Mesenchymal stem cell (in vitro differentiated cells and primary cell): ENCODE results near the gene PALLD.

Experiments
- DNase-seq: peaks from one replicate; pipeline ENCODE4 v3.0.0-alpha.2; 2013
- H2AFZ ChIP-seq: one replicate; pipeline ENCODE4 v1.6.1; 2013; ENCODE audit warnings: low read depth, mild to moderate bottlenecking, control low read depth, inconsistent platforms, low read length, moderate library complexity
- H2AK5ac ChIP-seq: 2 replicates; pipeline ENCODE4 v1.6.1; 2013; ENCODE audit warnings: low read length, moderate library complexity, mild to moderate bottlenecking, inconsistent platforms; ENCODE audit not compliant: severe bottlenecking
- H2BK120ac ChIP-seq: one replicate; pipeline ENCODE4 v1.6.1; 2013; ENCODE audit warnings: low read depth, mild to moderate bottlenecking, inconsistent platforms, low read length, moderate library complexity
- H2BK12ac ChIP-seq, 2 experiments: one replicate each; pipeline ENCODE4 v1.6.1; 2013; ENCODE audit warnings: inconsistent platforms in 2 of 2, low read length in 2 of 2, mild to moderate bottlenecking in 2 of 2, moderate library complexity in 2 of 2, control low read depth in 1 of 2
- H2BK15ac ChIP-seq: one replicate; pipeline ENCODE4 v1.6.1; 2013; ENCODE audit warnings: mild to moderate bottlenecking, low read depth, inconsistent platforms; ENCODE audit not compliant: poor library complexity, severe bottlenecking
- H2BK5ac ChIP-seq: 2 replicates; pipeline ENCODE4 v1.6.1; 2013; ENCODE audit warnings: low read depth, mild to moderate bottlenecking, low read length, control low read depth, inconsistent platforms; ENCODE audit not compliant: poor library complexity, severe bottlenecking
- H3K14ac ChIP-seq, 2 experiments: one replicate each; pipeline ENCODE4 v1.6.1; 2013; ENCODE audit warnings: inconsistent platforms in 2 of 2, low read length in 2 of 2, control low read depth in 1 of 2, mild to moderate bottlenecking in 1 of 2, moderate library complexity in 1 of 2
- H3K18ac ChIP-seq, 2 experiments: one replicate each; pipeline ENCODE4 v1.6.1; 2013; ENCODE audit warnings: inconsistent platforms in 2 of 2, low read length in 2 of 2, control low read depth in 1 of 2, low read depth in 1 of 2, mild to moderate bottlenecking in 1 of 2
- H3K23ac ChIP-seq, 2 experiments: one replicate each; pipeline ENCODE4 v1.6.1; 2013; ENCODE audit warnings: inconsistent platforms in 2 of 2, low read length in 2 of 2, mild to moderate bottlenecking in 2 of 2, moderate library complexity in 2 of 2, control low read depth in 1 of 2
- H3K27ac ChIP-seq: 2 replicates; pipeline ENCODE4 v1.5.1; 2013; ENCODE audit warnings: mild to moderate bottlenecking, moderate library complexity, low read length, control low read depth, inconsistent platforms; ENCODE audit not compliant: poor library complexity, severe bottlenecking
- H3K27me3 ChIP-seq, 2 experiments: 2 replicates each; pipeline versions ENCODE4 v1.6.1 to v1.7.0; 2013; ENCODE audit warnings: low read length in 2 of 2, mild to moderate bottlenecking in 2 of 2, moderate library complexity in 2 of 2, control low read depth in 1 of 2, inconsistent platforms in 1 of 2; ENCODE audit not compliant: control insufficient read depth in 1 of 2, insufficient read depth in 1 of 2
- H3K36me3 ChIP-seq, 2 experiments: 2 replicates each; pipeline versions ENCODE4 v1.6.1 to v1.7.0; 2013; ENCODE audit warnings: low read length in 2 of 2, control low read depth in 1 of 2, inconsistent platforms in 1 of 2, low read depth in 1 of 2, mild to moderate bottlenecking in 1 of 2; ENCODE audit not compliant: insufficient read depth in 2 of 2, control insufficient read depth in 1 of 2
- H3K4ac ChIP-seq, 2 experiments: one replicate each; pipeline ENCODE4 v1.6.1; 2013; ENCODE audit warnings: inconsistent platforms in 2 of 2, low read length in 2 of 2, mild to moderate bottlenecking in 2 of 2, moderate library complexity in 2 of 2, control low read depth in 1 of 2, low read depth in 1 of 2
- H3K4me1 ChIP-seq: 2 replicates; pipeline ENCODE4 v1.6.1; 2013; ENCODE audit warnings: low read depth, low read length, control low read depth; ENCODE audit not compliant: control insufficient read depth, insufficient read depth
- H3K4me2 ChIP-seq: 2 replicates; pipeline ENCODE4 v1.6.1; 2013; ENCODE audit warnings: low read length, mild to moderate bottlenecking, inconsistent platforms; ENCODE audit not compliant: poor library complexity, severe bottlenecking
- H3K4me3 ChIP-seq, 2 experiments: 2 replicates each; pipeline versions ENCODE4 v1.5.1 to v1.7.0; 2013; ENCODE audit warnings: low read length in 2 of 2, mild to moderate bottlenecking in 2 of 2, control low read depth in 1 of 2, low read depth in 1 of 2; ENCODE audit not compliant: insufficient read depth in 1 of 2
- H3K79me1 ChIP-seq: replicated peaks from 2 replicates; pipeline ENCODE4 v1.6.1; 2013; ENCODE audit warnings: mild to moderate bottlenecking, control low read depth, low read length, inconsistent platforms; ENCODE audit not compliant: poor library complexity, severe bottlenecking
- H3K9ac ChIP-seq: 2 replicates; pipeline ENCODE4 v1.7.0; 2013; ENCODE audit warnings: mild to moderate bottlenecking, low read length, moderate library complexity
- H3K9me3 ChIP-seq: 2 replicates; pipeline ENCODE4 v1.7.0; 2013; ENCODE audit warnings: mild to moderate bottlenecking, low read length; ENCODE audit not compliant: control insufficient read depth
- H4K8ac ChIP-seq: one replicate; pipeline ENCODE4 v1.6.1; 2013; ENCODE audit warnings: inconsistent platforms, mild to moderate bottlenecking, low read length, moderate library complexity
- H4K91ac ChIP-seq: one replicate; pipeline ENCODE4 v1.6.1; 2013; ENCODE audit warnings: mild to moderate bottlenecking, low read length, inconsistent platforms
- WGBS: methylation state at CpG from one replicate; pipeline ENCODE4 v1.1.7; 2013; ENCODE audit warnings: mixed read lengths; 5-methylcytosine and 5-hydroxymethylcytosine counted together

PALLD gene

DNA sequence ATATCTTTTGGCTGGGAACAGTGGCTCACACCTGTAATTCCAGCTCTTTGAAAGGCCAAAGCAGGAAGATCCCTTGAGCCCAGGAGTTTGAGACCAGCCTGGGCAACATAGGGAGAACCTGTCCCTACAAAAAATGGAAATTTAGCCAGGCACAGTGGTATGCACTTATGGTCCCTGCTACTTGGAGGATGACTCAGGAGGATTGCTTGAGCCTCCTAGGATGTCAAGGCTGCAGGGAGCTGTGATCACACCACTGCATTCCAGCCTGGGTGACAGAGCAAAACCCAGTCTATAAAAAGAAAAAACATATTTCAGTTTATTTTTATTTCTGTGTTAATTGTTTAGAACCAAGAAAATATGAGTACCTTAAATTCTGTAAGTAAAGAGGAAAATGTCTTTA is 389.5 kb downstream of the PALLD start:
- Histone ChIP-seq H2BK120ac (no peak overlapping the region), H4K8ac (no peak overlapping the region), H3K4me2 (no peak overlapping the region), H4K91ac (no peak overlapping the region), H3K27ac (peak overlapping the region; percentile 69), H2AK5ac (no peak overlapping the region), H3K9ac (no peak overlapping the region), H2BK15ac (no peak overlapping the region), H3K4me3 (no peak overlapping the region), H3K36me3 (peaks cover 14 to 40% of the 10 kb centered on the region in 2 experiments), H3K4ac (no peak overlapping the region), H2BK5ac (no peak overlapping the region), H2AFZ (no peak overlapping the region), H3K14ac (no peak overlapping the region), H2BK12ac (no peak overlapping the region), H3K27me3 (no peaks in the 10 kb centered on the region), H3K4me1 (peaks cover 2% of the 10 kb centered on the region), H3K79me1 (peaks cover 14% of the 10 kb centered on the region), H3K23ac (no peak overlapping the region), H3K18ac (no peak overlapping the region), H3K9me3 (no peaks in the 10 kb centered on the region)
- peak; percentile 70 for DNase-seq

DNA sequence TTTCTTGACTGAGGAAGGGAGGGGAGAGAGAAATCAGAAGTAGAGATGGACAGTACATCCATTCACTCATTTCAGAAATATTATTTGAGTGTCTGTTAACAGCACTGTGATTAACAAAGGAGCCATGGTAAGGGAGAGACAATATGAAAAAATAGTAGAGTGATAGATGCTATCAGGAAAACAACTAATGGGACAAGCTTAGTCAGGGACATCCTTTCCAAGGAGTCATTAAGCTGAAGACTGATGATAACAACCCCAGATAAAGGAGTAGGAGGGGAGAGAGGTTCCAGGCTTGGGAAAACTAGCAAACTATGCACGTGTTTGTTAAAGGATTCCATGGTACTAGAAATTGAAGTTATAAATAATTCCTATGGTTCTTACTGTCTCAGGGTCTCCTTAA is 391.0 kb downstream of the PALLD start:
- DNase-seq = no peak
- H3K14ac ChIP-seq = no peak overlapping the region
- H3K23ac ChIP-seq = no peak overlapping the region
- H3K27ac ChIP-seq = no peak overlapping the region
- H2AK5ac ChIP-seq = no peak overlapping the region
- H2BK5ac ChIP-seq = no peak overlapping the region
- H3K18ac ChIP-seq = no peak overlapping the region
- no peak overlapping the region for H2AFZ ChIP-seq
- peaks cover 12% of the 10 kb centered on the region for H3K79me1 ChIP-seq
- H4K91ac ChIP-seq = no peak overlapping the region
- H3K9ac ChIP-seq = no peak overlapping the region
- H2BK15ac ChIP-seq = no peak overlapping the region
- H2BK120ac ChIP-seq = no peak overlapping the region
- H2BK12ac ChIP-seq = no peak overlapping the region
- no peak overlapping the region for H3K4ac ChIP-seq
- H3K4me1 ChIP-seq = peaks cover 2% of the 10 kb centered on the region
- H4K8ac ChIP-seq = no peak overlapping the region
- H3K4me2 ChIP-seq = no peak overlapping the region
- no peak overlapping the region for H3K4me3 ChIP-seq
- no peaks in the 10 kb centered on the region for H3K27me3 ChIP-seq
- no peaks in the 10 kb centered on the region for H3K9me3 ChIP-seq
- WGBS = 29% methylated on average over 1 of the region's 1 CpG
- peaks cover 11 to 46% of the 10 kb centered on the region in 2 experiments for H3K36me3 ChIP-seq

DNA sequence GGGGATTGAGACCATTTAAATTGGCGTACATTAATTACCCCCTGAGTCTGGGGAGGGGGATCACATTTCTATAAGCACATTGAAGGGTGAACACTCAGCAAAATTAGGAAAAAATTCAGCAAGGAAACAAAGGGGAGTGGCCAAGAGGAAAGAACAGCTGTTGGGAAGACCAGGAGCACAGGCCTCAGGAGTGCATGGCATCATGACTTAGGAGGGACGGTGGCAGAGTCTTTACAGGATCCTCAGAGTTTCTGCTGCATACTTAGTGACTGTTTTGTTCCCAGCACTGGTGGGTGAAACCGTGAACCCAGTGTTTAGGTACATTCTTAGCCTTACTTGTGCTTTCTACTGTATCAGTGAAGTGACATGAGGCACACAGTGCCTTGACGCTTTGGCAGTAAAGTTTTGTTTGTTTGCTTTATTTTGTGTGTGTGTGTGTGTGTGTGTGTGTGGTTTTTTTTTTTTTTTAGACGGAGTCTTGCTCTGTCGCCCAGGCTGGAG is 391.9 kb downstream of the PALLD start:
- H3K36me3 ChIP-seq = peaks cover 12 to 54% of the 10 kb centered on the region in 2 experiments
- no peak overlapping the region for H3K18ac ChIP-seq
- DNase-seq = no peak
- no peak overlapping the region for H2BK5ac ChIP-seq
- H3K79me1 ChIP-seq = peaks cover 12% of the 10 kb centered on the region
- H3K27me3 ChIP-seq = no peaks in the 10 kb centered on the region
- H3K4me2 ChIP-seq = no peak overlapping the region
- no peak overlapping the region for H3K4ac ChIP-seq
- no peak overlapping the region for H2BK120ac ChIP-seq
- H3K14ac ChIP-seq = no peak overlapping the region
- H2BK15ac ChIP-seq = no peak overlapping the region
- WGBS = 88% methylated on average over 4 of the region's 6 CpGs
- H3K9me3 ChIP-seq = no peaks in the 10 kb centered on the region
- H3K4me3 ChIP-seq = no peak overlapping the region
- H4K8ac ChIP-seq = no peak overlapping the region
- H3K27ac ChIP-seq = no peak overlapping the region
- no peak overlapping the region for H3K23ac ChIP-seq
- H2BK12ac ChIP-seq = no peak overlapping the region
- H2AFZ ChIP-seq = no peak overlapping the region
- no peak overlapping the region for H4K91ac ChIP-seq
- peaks cover 2% of the 10 kb centered on the region for H3K4me1 ChIP-seq
- H2AK5ac ChIP-seq = no peak overlapping the region
- no peak overlapping the region for H3K9ac ChIP-seq

DNA sequence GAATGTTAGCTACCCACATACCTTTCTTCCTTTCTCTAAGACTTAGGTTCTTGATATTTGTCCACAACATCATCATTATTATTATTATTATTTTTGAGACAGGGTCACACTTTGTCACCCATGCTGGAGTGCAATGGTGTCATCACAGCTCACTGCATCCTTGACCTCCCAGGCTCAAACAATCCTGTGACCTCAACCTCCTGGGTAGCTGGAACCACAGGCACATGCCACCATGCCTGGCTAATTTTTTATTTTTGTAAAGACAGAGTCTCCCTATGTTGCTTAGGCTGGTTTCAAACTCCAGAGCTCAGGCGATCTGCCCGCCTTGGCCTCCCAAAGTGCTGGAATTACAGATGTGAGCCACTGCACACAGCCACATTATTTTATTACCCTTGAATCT is 394.2 kb downstream of the PALLD start:
- H3K4ac ChIP-seq = no peak overlapping the region
- 100% methylated on average over 2 of the region's 2 CpGs for WGBS

More for the DNA sequence above, 394.2 kb downstream of the PALLD start:
- H3K18ac ChIP-seq = no peak overlapping the region
- H4K91ac ChIP-seq = no peak overlapping the region
- H3K14ac ChIP-seq = no peak overlapping the region
- no peaks in the 10 kb centered on the region for H3K27me3 ChIP-seq
- no peak overlapping the region for H4K8ac ChIP-seq
- H3K27ac ChIP-seq = no peak overlapping the region
- no peak overlapping the region for H3K23ac ChIP-seq
- H3K79me1 ChIP-seq = peaks cover 14% of the 10 kb centered on the region
- no peak overlapping the region for H3K4me3 ChIP-seq
- no peak overlapping the region for H3K9ac ChIP-seq
- H3K9me3 ChIP-seq = no peaks in the 10 kb centered on the region
- no peaks in the 10 kb centered on the region for H3K4me1 ChIP-seq
- no peak overlapping the region for H3K4me2 ChIP-seq
- H2AK5ac ChIP-seq = no peak overlapping the region
- H2BK5ac ChIP-seq = no peak overlapping the region
- H2AFZ ChIP-seq = no peak overlapping the region
- DNase-seq = no peak
- H2BK12ac ChIP-seq = no peak overlapping the region
- no peak overlapping the region for H2BK15ac ChIP-seq
- no peak overlapping the region for H2BK120ac ChIP-seq
- peaks cover 16 to 66% of the 10 kb centered on the region in 2 experiments for H3K36me3 ChIP-seq
